Measurements from ENCODE around the gene DYNC1LI1. TPM values are rescaled to one million over a fixed set of nuclear protein-coding genes. Genes with fewer than 3 reads are reported as not detected.

DYNC1LI1 gene
- total RNA-seq, 1 experiment from 2014 or later = 36.9 TPM

DNA sequence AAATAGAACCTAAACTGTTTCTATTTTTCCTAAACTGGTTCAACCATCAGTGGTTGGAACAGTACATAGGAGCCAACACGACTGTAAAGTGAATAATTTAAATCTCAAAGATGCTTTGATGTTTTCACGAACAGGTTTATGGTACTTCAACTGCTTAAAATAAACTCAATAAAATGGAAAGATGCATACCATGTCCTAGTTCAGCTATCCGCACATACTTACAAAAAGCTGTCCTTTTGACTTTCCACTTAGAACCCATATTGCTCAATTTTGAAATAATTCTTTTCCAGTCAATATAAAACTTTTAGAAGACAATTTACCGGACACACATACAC is 68.9 kb downstream of the DYNC1LI1 start:
- peak overlapping the region; percentile 76 for H3K27ac ChIP-seq (ENCODE audit: low read length)
- peak overlapping the region; percentile 96 for H3K4me2 ChIP-seq (ENCODE audit: low read depth, low read length, poor library complexity, severe bottlenecking)
- no peaks in the 10 kb centered on the region for H3K27me3 ChIP-seq (ENCODE audit: low read length)
- DNase-seq = no peak
- 0 out of 2 replicates have a peak, but pooled peaks cover 3% of the 10 kb centered on the region for H3K36me3 ChIP-seq (ENCODE audit: insufficient read depth, low read length)
- no peaks in the 10 kb centered on the region for H4K20me1 ChIP-seq (ENCODE audit: insufficient read depth, low read depth, low read length)
- H2AFZ ChIP-seq (ENCODE audit: low read length) = no peak overlapping the region
- H3K4me3 ChIP-seq (ENCODE audit: low read length) = peak overlapping the region; percentile 87
- peaks cover 56% of the 10 kb centered on the region for H3K79me2 ChIP-seq (ENCODE audit: low read length)
- H3K9me3 ChIP-seq (ENCODE audit: low read length) = no peaks in the 10 kb centered on the region
- H3K9me2 ChIP-seq (replicated peaks; ENCODE audit: insufficient read depth, low read length) = no peaks in the 10 kb centered on the region
- H3K9ac ChIP-seq (ENCODE audit: low read length) = peak overlapping the region; percentile 94
- H3K4me1 ChIP-seq (ENCODE audit: low read length) = peaks cover 53% of the 10 kb centered on the region

DNA sequence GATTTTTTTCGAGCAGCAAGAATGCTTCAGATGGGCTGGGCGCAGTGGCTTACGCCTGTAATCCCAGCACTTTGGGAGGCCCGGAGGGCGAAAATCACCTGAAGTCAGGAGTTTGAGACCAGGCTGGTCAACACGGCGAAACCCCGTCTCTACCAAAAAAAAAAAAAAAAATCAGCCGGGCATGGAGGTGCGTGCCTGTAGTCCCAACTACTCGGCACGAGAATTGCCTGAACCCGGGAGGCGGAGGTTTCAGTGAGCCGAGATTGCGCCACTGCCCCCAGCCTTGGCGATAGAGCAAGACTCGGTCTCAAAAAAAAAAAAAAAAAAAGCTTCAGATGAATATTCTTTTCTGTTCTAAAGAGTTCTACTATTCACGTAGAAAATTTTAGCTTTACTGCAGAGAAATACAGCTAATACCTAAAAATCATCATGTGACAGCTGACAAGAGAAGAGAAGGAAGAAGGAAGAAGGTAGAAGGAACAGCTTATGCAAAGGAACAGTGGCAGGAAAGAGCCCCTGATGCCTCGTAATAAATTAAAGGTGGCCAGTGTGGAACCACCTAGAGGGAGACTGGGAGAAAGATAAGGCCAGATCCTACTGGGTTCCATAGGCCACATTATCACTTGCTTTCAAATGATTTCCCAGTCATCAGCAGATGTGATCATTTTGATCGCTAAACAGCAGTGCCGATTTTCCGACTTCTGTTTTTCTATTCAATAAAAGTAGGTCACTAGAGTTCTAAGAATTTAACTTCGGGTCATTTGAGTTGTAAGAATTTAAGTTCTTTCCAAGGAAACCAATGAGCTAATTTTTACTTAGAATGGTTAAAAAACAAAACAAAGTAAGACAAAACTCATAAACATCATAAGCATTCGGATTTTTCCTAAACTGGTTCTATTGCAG is 69.5 kb downstream of the DYNC1LI1 start:
- Histone ChIP-seq H3K4me3 (ENCODE audit: low read length) (peak overlapping the region; percentile 87), H3K27ac (ENCODE audit: low read length) (peak overlapping the region; percentile 76), H3K9me3 (ENCODE audit: low read length) (no peaks in the 10 kb centered on the region), H3K9ac (ENCODE audit: low read length) (peak overlapping the region; percentile 94), H3K27me3 (ENCODE audit: low read length) (no peaks in the 10 kb centered on the region), H2AFZ (ENCODE audit: low read length) (no peak overlapping the region), H4K20me1 (ENCODE audit: insufficient read depth, low read depth, low read length) (no peaks in the 10 kb centered on the region), H3K4me2 (ENCODE audit: low read depth, low read length, poor library complexity, severe bottlenecking) (peak overlapping the region; percentile 96), H3K4me1 (ENCODE audit: low read length) (peaks cover 53% of the 10 kb centered on the region), H3K36me3 (ENCODE audit: insufficient read depth, low read length) (0 out of 2 replicates have a peak, but pooled peaks cover 3% of the 10 kb centered on the region), H3K9me2 (replicated peaks; ENCODE audit: insufficient read depth, low read length) (no peaks in the 10 kb centered on the region), H3K79me2 (ENCODE audit: low read length) (peaks cover 63% of the 10 kb centered on the region)
- DNase-seq = peak; percentile 67

DNA sequence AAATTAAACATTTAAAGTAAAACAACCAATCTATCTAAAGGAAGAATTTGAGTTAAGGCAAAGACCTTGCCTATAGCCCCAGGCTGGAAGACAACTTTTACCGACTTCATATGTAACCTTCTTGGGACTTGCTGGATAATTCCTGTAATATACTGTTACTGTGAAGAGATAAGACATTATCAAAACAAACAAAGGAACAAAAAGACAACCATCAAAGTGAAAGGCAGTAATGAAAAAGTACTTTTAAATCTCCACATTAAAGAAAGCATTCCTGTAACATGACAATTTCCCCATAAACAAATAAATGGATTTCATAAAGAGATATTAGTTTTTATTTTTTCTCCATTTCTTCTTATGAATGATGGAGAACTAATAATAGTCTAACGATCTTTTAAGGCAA is 70.4 kb downstream of the DYNC1LI1 start:
- H3K9ac ChIP-seq (ENCODE audit: low read length) = peak overlapping the region; percentile 94
- peak overlapping the region; percentile 76 for H3K27ac ChIP-seq (ENCODE audit: low read length)
- DNase-seq = no peak
- no peaks in the 10 kb centered on the region for H3K9me2 ChIP-seq (replicated peaks; ENCODE audit: insufficient read depth, low read length)
- H3K4me1 ChIP-seq (ENCODE audit: low read length) = peaks cover 53% of the 10 kb centered on the region
- no peak overlapping the region for H2AFZ ChIP-seq (ENCODE audit: low read length)
- H3K36me3 ChIP-seq (ENCODE audit: insufficient read depth, low read length) = 0 out of 2 replicates have a peak, but pooled peaks cover 3% of the 10 kb centered on the region
- peaks cover 72% of the 10 kb centered on the region for H3K79me2 ChIP-seq (ENCODE audit: low read length)
- H3K27me3 ChIP-seq (ENCODE audit: low read length) = no peaks in the 10 kb centered on the region
- no peaks in the 10 kb centered on the region for H3K9me3 ChIP-seq (ENCODE audit: low read length)
- peak overlapping the region; percentile 87 for H3K4me3 ChIP-seq (ENCODE audit: low read length)
- peak overlapping the region; percentile 96 for H3K4me2 ChIP-seq (ENCODE audit: low read depth, low read length, poor library complexity, severe bottlenecking)
- H4K20me1 ChIP-seq (ENCODE audit: insufficient read depth, low read depth, low read length) = no peaks in the 10 kb centered on the region

DNA sequence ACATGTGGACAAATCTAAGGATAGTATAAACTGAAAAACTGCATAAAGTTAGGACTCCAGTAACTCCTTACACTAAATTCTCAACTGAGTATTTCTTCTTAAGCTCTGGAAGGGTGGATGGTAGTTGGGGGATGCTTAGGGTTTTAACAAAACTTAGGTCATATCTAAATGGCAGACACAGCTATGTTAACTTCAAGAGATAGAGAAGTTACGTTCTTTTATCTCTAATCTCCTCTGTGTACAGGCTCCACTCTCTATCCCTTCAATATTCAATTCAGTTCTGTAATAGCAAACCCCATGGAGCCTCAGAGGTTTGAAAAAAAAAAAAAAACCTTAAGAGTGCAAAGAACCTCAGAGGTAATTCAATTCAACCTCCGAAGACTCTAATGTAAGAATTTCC is 71.1 kb downstream of the DYNC1LI1 start:
- Histone ChIP-seq H3K9me2 (replicated peaks; ENCODE audit: insufficient read depth, low read length) (no peaks in the 10 kb centered on the region), H3K4me1 (ENCODE audit: low read length) (peaks cover 53% of the 10 kb centered on the region), H3K36me3 (ENCODE audit: insufficient read depth, low read length) (0 out of 2 replicates have a peak, but pooled peaks cover 3% of the 10 kb centered on the region), H3K27ac (ENCODE audit: low read length) (peak overlapping the region; percentile 76), H2AFZ (ENCODE audit: low read length) (no peak overlapping the region), H3K79me2 (ENCODE audit: low read length) (peaks cover 78% of the 10 kb centered on the region), H3K9me3 (ENCODE audit: low read length) (no peaks in the 10 kb centered on the region), H3K9ac (ENCODE audit: low read length) (peak overlapping the region; percentile 94), H3K27me3 (ENCODE audit: low read length) (no peaks in the 10 kb centered on the region), H3K4me3 (ENCODE audit: low read length) (peak overlapping the region; percentile 87), H4K20me1 (ENCODE audit: insufficient read depth, low read depth, low read length) (no peaks in the 10 kb centered on the region), H3K4me2 (ENCODE audit: low read depth, low read length, poor library complexity, severe bottlenecking) (peak overlapping the region; percentile 96)
- DNase-seq = peak; percentile 50

DNA sequence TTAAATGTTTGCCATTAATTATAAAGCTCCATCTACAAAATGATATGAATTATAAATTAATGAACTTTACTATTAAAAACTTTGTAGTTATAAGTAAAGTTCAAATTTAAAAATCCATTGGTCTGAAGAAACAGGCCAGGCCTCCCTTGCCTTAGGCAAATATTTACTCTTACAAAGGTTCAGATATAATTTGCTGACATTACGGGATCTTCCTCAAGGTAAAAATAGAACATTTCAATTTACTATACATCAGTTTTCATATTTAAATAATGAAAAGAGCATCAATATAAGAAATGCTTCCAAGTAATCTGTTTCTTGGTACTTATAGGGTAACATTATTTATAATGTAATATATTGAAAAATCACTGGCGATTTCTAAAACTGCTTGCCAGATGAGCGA is 71.7 kb downstream of the DYNC1LI1 start:
- Histone ChIP-seq H3K27ac (ENCODE audit: low read length) (peak overlapping the region; percentile 76), H2AFZ (ENCODE audit: low read length) (no peak overlapping the region), H3K9me3 (ENCODE audit: low read length) (no peaks in the 10 kb centered on the region), H3K9me2 (replicated peaks; ENCODE audit: insufficient read depth, low read length) (no peaks in the 10 kb centered on the region), H3K36me3 (ENCODE audit: insufficient read depth, low read length) (0 out of 2 replicates have a peak, but pooled peaks cover 3% of the 10 kb centered on the region), H3K4me1 (ENCODE audit: low read length) (peaks cover 53% of the 10 kb centered on the region), H3K4me3 (ENCODE audit: low read length) (peak overlapping the region; percentile 87), H3K9ac (ENCODE audit: low read length) (peak overlapping the region; percentile 94), H3K27me3 (ENCODE audit: low read length) (no peaks in the 10 kb centered on the region), H3K79me2 (ENCODE audit: low read length) (peaks cover 84% of the 10 kb centered on the region), H4K20me1 (ENCODE audit: insufficient read depth, low read depth, low read length) (no peaks in the 10 kb centered on the region), H3K4me2 (ENCODE audit: low read depth, low read length, poor library complexity, severe bottlenecking) (peak overlapping the region; percentile 96)
- DNase-seq = no peak

DNA sequence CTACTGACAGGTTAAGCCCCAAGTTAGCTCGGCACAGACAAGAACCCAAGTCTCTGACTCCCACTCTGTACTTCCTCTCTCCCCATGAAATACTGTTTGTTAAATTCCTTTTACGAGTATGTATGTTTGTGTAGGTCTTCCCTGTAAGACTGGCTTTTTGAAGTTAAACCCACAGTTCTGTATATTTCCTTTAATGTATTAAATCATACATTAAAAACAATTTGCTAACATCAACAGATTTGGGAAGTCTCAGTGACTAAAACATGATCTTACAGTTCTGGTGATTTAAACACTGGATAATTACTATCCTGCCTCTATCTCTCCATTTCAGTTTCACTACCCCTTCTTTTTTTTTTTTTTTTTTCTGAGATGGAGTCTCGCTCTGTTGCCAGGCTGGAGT is 72.4 kb downstream of the DYNC1LI1 start:
- Histone ChIP-seq H3K9me3 (ENCODE audit: low read length) (no peaks in the 10 kb centered on the region), H3K27ac (ENCODE audit: low read length) (peak overlapping the region; percentile 76), H3K79me2 (ENCODE audit: low read length) (peaks cover 91% of the 10 kb centered on the region), H3K4me2 (ENCODE audit: low read depth, low read length, poor library complexity, severe bottlenecking) (peak overlapping the region; percentile 96), H4K20me1 (ENCODE audit: insufficient read depth, low read depth, low read length) (no peaks in the 10 kb centered on the region), H3K27me3 (ENCODE audit: low read length) (no peaks in the 10 kb centered on the region), H2AFZ (ENCODE audit: low read length) (no peak overlapping the region), H3K9ac (ENCODE audit: low read length) (no peak overlapping the region), H3K4me1 (ENCODE audit: low read length) (peaks cover 51% of the 10 kb centered on the region), H3K4me3 (ENCODE audit: low read length) (no peak overlapping the region), H3K9me2 (replicated peaks; ENCODE audit: insufficient read depth, low read length) (no peaks in the 10 kb centered on the region), H3K36me3 (ENCODE audit: insufficient read depth, low read length) (0 out of 2 replicates have a peak, but pooled peaks cover 3% of the 10 kb centered on the region)
- peak; percentile 56 for DNase-seq

DNA sequence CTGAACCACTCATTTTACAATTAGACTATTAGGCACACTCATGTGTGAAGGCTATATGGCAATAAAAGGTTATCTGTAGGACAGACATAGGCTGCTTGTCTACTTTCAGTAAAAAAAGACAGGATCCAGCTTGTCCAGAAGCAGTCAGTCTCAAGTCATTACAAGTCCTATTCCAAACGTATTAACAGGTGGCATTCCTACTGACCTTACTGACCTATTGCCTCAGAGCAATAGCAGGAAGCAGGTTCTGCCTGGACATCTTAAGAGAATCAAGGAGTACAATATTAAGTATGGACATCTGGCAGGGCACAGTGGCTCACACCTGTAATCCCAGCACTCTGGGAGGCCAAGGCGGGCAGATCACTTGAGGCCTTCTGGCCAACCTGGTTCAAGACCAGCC is 75.0 kb downstream of the DYNC1LI1 start:
- Histone ChIP-seq H3K4me2 (ENCODE audit: low read depth, low read length, poor library complexity, severe bottlenecking) (no peak overlapping the region), H3K9me2 (replicated peaks; ENCODE audit: insufficient read depth, low read length) (no peaks in the 10 kb centered on the region), H3K4me1 (ENCODE audit: low read length) (peaks cover 49% of the 10 kb centered on the region), H4K20me1 (ENCODE audit: insufficient read depth, low read depth, low read length) (no peaks in the 10 kb centered on the region), H3K27ac (ENCODE audit: low read length) (peak overlapping the region; percentile 1; the same call in 1 of the 2 replicates), H3K36me3 (ENCODE audit: insufficient read depth, low read length) (peaks cover 24% of the 10 kb centered on the region; the same call in 1 of the 2 replicates), H3K79me2 (ENCODE audit: low read length) (peaks cover 98% of the 10 kb centered on the region), H2AFZ (ENCODE audit: low read length) (no peak overlapping the region), H3K27me3 (ENCODE audit: low read length) (no peaks in the 10 kb centered on the region), H3K4me3 (ENCODE audit: low read length) (no peak overlapping the region), H3K9me3 (ENCODE audit: low read length) (no peaks in the 10 kb centered on the region), H3K9ac (ENCODE audit: low read length) (no peak overlapping the region)
- DNase-seq = no peak

DNA sequence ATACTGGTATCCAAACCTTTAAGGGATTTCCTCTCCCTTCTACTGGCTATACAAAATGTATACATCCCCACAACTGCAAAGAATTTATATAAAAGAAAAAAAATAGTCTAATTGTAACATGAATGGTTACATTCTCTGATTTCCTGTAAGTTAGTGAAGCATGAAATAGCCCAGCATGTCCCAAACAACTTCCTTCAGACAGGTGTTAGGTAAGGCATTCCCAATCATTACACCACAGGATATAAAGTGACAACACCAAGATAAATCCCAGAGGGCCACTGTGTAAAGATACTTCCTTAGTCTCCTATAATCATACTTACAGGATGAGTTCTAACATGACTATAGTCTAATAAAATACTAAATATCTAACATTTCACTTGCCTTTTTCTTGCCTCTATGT is 75.6 kb downstream of the DYNC1LI1 start:
- Histone ChIP-seq H3K4me1 (ENCODE audit: low read length) (peaks cover 44% of the 10 kb centered on the region), H3K9ac (ENCODE audit: low read length) (no peak overlapping the region), H3K27ac (ENCODE audit: low read length) (peak overlapping the region; percentile 1; the same call in 1 of the 2 replicates), H3K79me2 (ENCODE audit: low read length) (peaks cover 98% of the 10 kb centered on the region), H3K36me3 (ENCODE audit: insufficient read depth, low read length) (peaks cover 24% of the 10 kb centered on the region; the same call in 1 of the 2 replicates), H2AFZ (ENCODE audit: low read length) (no peak overlapping the region), H3K9me2 (replicated peaks; ENCODE audit: insufficient read depth, low read length) (no peaks in the 10 kb centered on the region), H4K20me1 (ENCODE audit: insufficient read depth, low read depth, low read length) (no peaks in the 10 kb centered on the region), H3K27me3 (ENCODE audit: low read length) (no peaks in the 10 kb centered on the region), H3K9me3 (ENCODE audit: low read length) (no peaks in the 10 kb centered on the region), H3K4me2 (ENCODE audit: low read depth, low read length, poor library complexity, severe bottlenecking) (no peak overlapping the region), H3K4me3 (ENCODE audit: low read length) (no peak overlapping the region)
- no peak for DNase-seq
